K562 (cell line): Measurements from ENCODE around the gene ULK3. TPM values are rescaled to one million over a fixed set of nuclear protein-coding genes. Genes with fewer than 3 reads are reported as not detected.

ENCODE experiments used
- ATAC-seq: fragments of 200-7000 bp; cut with Tn5 transposase; 3 replicates; pipeline ENCODE4 v1.9.1; 2020; ENCODE audit warnings: moderate library complexity
- BruUV-seq: library from RNA; stranded (reverse); fragments of 400-500 nt; replicated peaks from 2 replicates; lab custom pipeline; 2021; lab: Mats Ljungman, UMichigan
- CTCF ChIA-PET: fragments of 300-600 bp; formaldehyde crosslinking; extraction: SDS; loops from one replicate; lab custom pipeline; 2021; ENCODE audit warnings: low intra/inter-chr PET ratio; lab: Yijun Ruan, JAX
- POLR2A ChIA-PET: fragments of 300-600, 350-650 bp; sonication (Branson Sonifier 250); formaldehyde crosslinking; extraction: SDS; loops from one replicate; lab custom pipeline; 2021; ENCODE audit warnings: antibody characterized with exemption, inconsistent platforms; lab: Yijun Ruan, JAX
- DNase-seq, 4 experiments: peaks; one replicate each; pipeline versions ENCODE4 v3.0.0 to v3.0.0-alpha.2; 2011 to 2018; ENCODE audit warnings: low spot score in 3 of 4, mixed read lengths in 3 of 4; ENCODE audit errors: extremely low read depth in 1 of 4
- FAIRE-seq: peaks from 2 replicates; lab custom pipeline; 2011; peaks lifted over from hg19 to GRCh38; lab: Jason Lieb, UNC
- H2AFZ ChIP-seq: 2 replicates; pipeline ENCODE4 v1.6.0; 2011; ENCODE audit warnings: low read depth, low read length, control low read depth, inconsistent platforms
- H3K27ac ChIP-seq: fragments of 200-600 bp; 3 replicates; pipeline ENCODE4 v1.8.0; 2011; ENCODE audit warnings: low read depth, mild to moderate bottlenecking, control low read depth, inconsistent platforms, low read length, moderate library complexity, mixed read lengths; ENCODE audit errors: extremely low read depth
- H3K27me3 ChIP-seq, 2 experiments: fragments of 300-600 bp in 1 of 2; 2 replicates in 1 of 2; 3 replicates in 1 of 2; pipeline versions ENCODE4 v1.6.0 to v1.8.0; 2011; ENCODE audit warnings: inconsistent platforms in 2 of 2, low read length in 2 of 2, mild to moderate bottlenecking in 1 of 2, mixed read lengths in 1 of 2, moderate library complexity in 1 of 2; ENCODE audit not compliant: control insufficient read depth in 2 of 2, insufficient read depth in 2 of 2
- H3K36me3 ChIP-seq: fragments of 300-600 bp; 3 replicates; pipeline ENCODE4 v1.8.0; 2011; ENCODE audit warnings: mild to moderate bottlenecking, low read length, inconsistent platforms; ENCODE audit not compliant: control insufficient read depth, insufficient read depth
- H3K4me1 ChIP-seq, 2 experiments: fragments of 200-600 bp in 1 of 2; replicated peaks in 1 of 2; 2 replicates in 1 of 2; 3 replicates in 1 of 2; pipeline versions ENCODE4 v1.5.1 to v1.8.0; 2011; ENCODE audit warnings: inconsistent platforms in 2 of 2, low read length in 2 of 2, mild to moderate bottlenecking in 1 of 2, mixed read lengths in 1 of 2, moderate library complexity in 1 of 2; ENCODE audit not compliant: control insufficient read depth in 2 of 2, insufficient read depth in 2 of 2
- H3K4me2 ChIP-seq: 2 replicates; pipeline ENCODE4 v1.6.1; 2011; ENCODE audit warnings: low read length, control low read depth, inconsistent platforms, mixed read lengths; ENCODE audit not compliant: insufficient read depth
- H3K4me3 ChIP-seq: fragments of 200-600 bp; sonication (generic), shearing (Covaris generic); 2 replicates; pipeline ENCODE4 v1.5.1; 2016; ENCODE audit warnings: control low read depth, inconsistent platforms
- H3K79me2 ChIP-seq: fragments of 200-600 bp; 3 replicates; pipeline ENCODE4 v1.8.0; 2011; ENCODE audit warnings: low read length, inconsistent platforms; ENCODE audit not compliant: control insufficient read depth, insufficient read depth
- H3K9ac ChIP-seq, 2 experiments: 2 replicates each; pipeline versions ENCODE4 v1.6.0 to v1.6.1; 2011; ENCODE audit warnings: low read depth in 2 of 2, low read length in 2 of 2, control low read depth in 1 of 2, inconsistent platforms in 1 of 2, mild to moderate bottlenecking in 1 of 2, mixed read lengths in 1 of 2; ENCODE audit not compliant: insufficient read depth in 1 of 2
- H3K9me1 ChIP-seq: one replicate; pipeline ENCODE4 v1.6.0; 2011; ENCODE audit warnings: inconsistent platforms, mild to moderate bottlenecking, low read length, moderate library complexity; ENCODE audit not compliant: control insufficient read depth, insufficient read depth
- H3K9me3 ChIP-seq: replicated peaks from 2 replicates; pipeline ENCODE4 v1.5.1; 2011; ENCODE audit warnings: low read depth, low read length, inconsistent platforms; ENCODE audit not compliant: control insufficient read depth, insufficient read depth
- H4K20me1 ChIP-seq: replicated peaks from 2 replicates; pipeline ENCODE4 v1.6.1; 2011; ENCODE audit warnings: low read length, inconsistent platforms, mixed read lengths; ENCODE audit not compliant: control insufficient read depth, insufficient read depth
- ATF3 ChIP-seq, 2 experiments: fragments of 450-650 bp in 1 of 2; sonication (generic) in 1 of 2; formaldehyde crosslinking in 1 of 2; IDR thresholded peaks in 1 of 2; conservative IDR thresholded peaks in 1 of 2; 2 replicates each; pipeline versions ENCODE4 v1.6.1 to v1.8.1; 2016 to 2023; ENCODE audit warnings: mild to moderate bottlenecking in 2 of 2, moderate library complexity in 2 of 2, inconsistent platforms in 1 of 2, missing genetic modification reagents in 1 of 2
- CXXC5 ChIP-seq: fragments of 250-450 bp; sonication (Bioruptor Pico); IDR thresholded peaks from 2 replicates; pipeline ENCODE4 v1.8.0; 2022; ENCODE audit warnings: inconsistent platforms, mild to moderate bottlenecking, moderate library complexity
- FOXK1 ChIP-seq: sonication (generic); formaldehyde crosslinking; IDR thresholded peaks from 2 replicates; pipeline ENCODE4 v1.8.0; 2022; ENCODE audit warnings: missing genetic modification reagents, mild to moderate bottlenecking, borderline replicate concordance
- FOXP1 ChIP-seq: sonication (generic); formaldehyde crosslinking; IDR thresholded peaks from 2 replicates; pipeline ENCODE4 v1.8.0; 2022; ENCODE audit warnings: mild to moderate bottlenecking, missing genetic modification reagents
- GTF2E2 ChIP-seq: fragments of 200-800 bp; sonication (Bioruptor generic); IDR thresholded peaks from 2 replicates; pipeline ENCODE4 v1.6.1; 2016; ENCODE audit warnings: missing genetic modification characterization, missing compliant biosample characterization
- JUN ChIP-seq, 2 experiments: sonication (generic) in 1 of 2; formaldehyde crosslinking in 1 of 2; IDR thresholded peaks; 2 replicates each; pipeline versions ENCODE4 v1.6.1 to v1.8.0; 2012 to 2022; ENCODE audit warnings: borderline replicate concordance in 2 of 2, mild to moderate bottlenecking in 2 of 2, improper control_type of control experiment in 1 of 2, low read depth in 1 of 2, low read length in 1 of 2, missing genetic modification reagents in 1 of 2
- NKRF ChIP-seq: fragments of 450-650 bp; IDR thresholded peaks from 2 replicates; pipeline ENCODE4 v1.6.1; 2016; ENCODE audit warnings: borderline replicate concordance
- ZBTB9 ChIP-seq: fragments of 450-650 bp; formaldehyde crosslinking; IDR thresholded peaks from 2 replicates; pipeline ENCODE4 v1.4.0; 2020; ENCODE audit warnings: mild to moderate bottlenecking, moderate library complexity
- WGBS: fragments of 100-300 bp; shearing (Covaris generic); methylation state at CpG from one replicate; pipeline ENCODE4 v1.1.6; 2016; ENCODE audit warnings: low coverage, mixed read lengths; ENCODE audit not compliant: insufficient coverage; ENCODE audit errors: missing lambda C conversion rate; 5-methylcytosine and 5-hydroxymethylcytosine counted together
- in situ Hi-C: fragments of 300-500 bp; cut with MboI; formaldehyde crosslinking; loops from 4 replicates; pipeline ENCODE4 v1.15.0; 2018; ENCODE audit warnings: inconsistent platforms, mixed read lengths
- intact Hi-C: fragments of 100-400 bp; cut with micrococcal nuclease; formaldehyde crosslinking; loops from 2 replicates; pipeline ENCODE4 v1.14.2; 2022
- polyA plus RNA-seq, 8 experiments: library from polyadenylated mRNA; depleted of rRNA in 4 of 8; stranded (reverse) in 5 of 8; unstranded in 3 of 8; fragments of >200 nt; fragmentation: Nextera tagmentation in 2 of 8; fragmentation: Illumina TruSeq in 1 of 8; extraction: Ambion mirVana in 2 of 8; extraction: Trizol in 1 of 8; gene quantifications; 2 replicates each; pipeline versions ENCODE4 v1.2.1 to v1.2.3, GENCODE V29; 2011 to 2014; ENCODE audit warnings: inconsistent platforms in 1 of 8, missing spikeins in 1 of 8
- total RNA-seq, 7 experiments: library from RNA; depleted of rRNA in 6 of 7; stranded (reverse); fragments of >200 nt in 6 of 7; fragmentation: Illumina TruSeq in 2 of 7; extraction: Trizol in 2 of 7; gene quantifications; 2 replicates each; pipeline versions ENCODE4 v1.2.1 to v1.2.3, GENCODE V29; 2011 to 2021; ENCODE audit warnings: low replicate concordance in 1 of 7
- TF ChIP-seq, protein P1 (sequence below): sonication (generic); formaldehyde crosslinking; IDR thresholded peaks from 2 replicates; pipeline ENCODE4 v1.8.0; 2022; ENCODE audit warnings: mild to moderate bottlenecking, missing genetic modification reagents

Gene ULK3
- total and polyA plus RNA-seq, 9 of the 15 experiments (the other 6 are each of a cell fraction or from before 2014, with no cell fraction given), result 0.68 to 68.0 (median 34.9) TPM

DNA sequence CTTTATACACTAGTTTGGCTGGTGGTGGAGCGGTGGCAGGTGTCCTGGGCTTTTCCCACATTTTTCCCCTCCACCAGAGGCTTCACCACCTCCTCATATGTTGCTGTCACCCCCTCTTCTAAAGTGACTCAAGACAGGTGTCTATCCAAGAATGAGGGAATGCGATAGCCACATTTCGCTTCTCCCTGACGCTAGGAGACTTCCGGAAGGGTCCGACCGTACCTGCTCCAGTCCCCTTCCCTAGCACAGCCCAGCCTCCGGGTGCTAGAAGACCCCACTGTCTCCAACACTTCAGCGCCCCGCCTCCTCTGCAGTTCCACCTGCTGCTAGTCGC is 29.7 kb upstream of the ULK3 start:
- CTCF ChIA-PET, result no interaction called here
- DNase-seq (no peak), ATAC-seq (no peak), FAIRE-seq (no peak)
- POLR2A ChIA-PET, result interaction anchor here (1.5 kb wide), 1 partner anchor 10 kb away, joined by 5 read pairs; no protein-coding TSS in a partner anchor
- H2AFZ ChIP-seq, result peak overlapping the region; percentile 98
- 0 out of 2 replicates have a peak, but pooled peaks have one; percentile 10 for TF ChIP-seq GTF2E2
- no peak for TF ChIP-seq CXXC5 (CRISPR knock-in tag)
- TF ChIP-seq FOXP1, result 0 out of 2 replicates have a peak, but pooled peaks have one; percentile 17
- TF ChIP-seq FOXK1, result no peak
- no peak for TF ChIP-seq ATF3 (IDR thresholded peaks at IDR 0.05)
- 0 out of 2 replicates have a peak, but pooled peaks have one; percentile 4 for TF ChIP-seq ATF3 (CRISPR knock-in tag; conservative IDR thresholded peaks at IDR 0.05)
- TF ChIP-seq ZBTB9 (CRISPR knock-in tag), result 0 out of 2 replicates have a peak, but pooled peaks have one; percentile 14
- TF ChIP-seq JUN (IDR thresholded peaks at IDR 0.05; ENCODE audit: borderline replicate concordance, low read depth, low read length), result no peak
- TF ChIP-seq JUN (CRISPR knock-in tag; IDR thresholded peaks at IDR 0.05; ENCODE audit: borderline replicate concordance), result 0 out of 2 replicates have a peak, but pooled peaks have one; percentile 32
- no peak for TF ChIP-seq NKRF
- TF ChIP-seq, protein P1, sequence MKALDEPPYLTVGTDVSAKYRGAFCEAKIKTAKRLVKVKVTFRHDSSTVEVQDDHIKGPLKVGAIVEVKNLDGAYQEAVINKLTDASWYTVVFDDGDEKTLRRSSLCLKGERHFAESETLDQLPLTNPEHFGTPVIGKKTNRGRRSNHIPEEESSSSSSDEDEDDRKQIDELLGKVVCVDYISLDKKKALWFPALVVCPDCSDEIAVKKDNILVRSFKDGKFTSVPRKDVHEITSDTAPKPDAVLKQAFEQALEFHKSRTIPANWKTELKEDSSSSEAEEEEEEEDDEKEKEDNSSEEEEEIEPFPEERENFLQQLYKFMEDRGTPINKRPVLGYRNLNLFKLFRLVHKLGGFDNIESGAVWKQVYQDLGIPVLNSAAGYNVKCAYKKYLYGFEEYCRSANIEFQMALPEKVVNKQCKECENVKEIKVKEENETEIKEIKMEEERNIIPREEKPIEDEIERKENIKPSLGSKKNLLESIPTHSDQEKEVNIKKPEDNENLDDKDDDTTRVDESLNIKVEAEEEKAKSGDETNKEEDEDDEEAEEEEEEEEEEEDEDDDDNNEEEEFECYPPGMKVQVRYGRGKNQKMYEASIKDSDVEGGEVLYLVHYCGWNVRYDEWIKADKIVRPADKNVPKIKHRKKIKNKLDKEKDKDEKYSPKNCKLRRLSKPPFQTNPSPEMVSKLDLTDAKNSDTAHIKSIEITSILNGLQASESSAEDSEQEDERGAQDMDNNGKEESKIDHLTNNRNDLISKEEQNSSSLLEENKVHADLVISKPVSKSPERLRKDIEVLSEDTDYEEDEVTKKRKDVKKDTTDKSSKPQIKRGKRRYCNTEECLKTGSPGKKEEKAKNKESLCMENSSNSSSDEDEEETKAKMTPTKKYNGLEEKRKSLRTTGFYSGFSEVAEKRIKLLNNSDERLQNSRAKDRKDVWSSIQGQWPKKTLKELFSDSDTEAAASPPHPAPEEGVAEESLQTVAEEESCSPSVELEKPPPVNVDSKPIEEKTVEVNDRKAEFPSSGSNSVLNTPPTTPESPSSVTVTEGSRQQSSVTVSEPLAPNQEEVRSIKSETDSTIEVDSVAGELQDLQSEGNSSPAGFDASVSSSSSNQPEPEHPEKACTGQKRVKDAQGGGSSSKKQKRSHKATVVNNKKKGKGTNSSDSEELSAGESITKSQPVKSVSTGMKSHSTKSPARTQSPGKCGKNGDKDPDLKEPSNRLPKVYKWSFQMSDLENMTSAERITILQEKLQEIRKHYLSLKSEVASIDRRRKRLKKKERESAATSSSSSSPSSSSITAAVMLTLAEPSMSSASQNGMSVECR (CRISPR knock-in tag), result 0 out of 2 replicates have a peak, but pooled peaks have one; percentile 11
- H3K36me3 ChIP-seq, result peaks cover 29% of the 10 kb centered on the region
- intact Hi-C loops (no loop called here), in situ Hi-C loops (no loop called here)
- no peaks in the 10 kb centered on the region; the same call in 1 of the 2 replicates for H3K9me3 ChIP-seq
- no peaks in the 10 kb centered on the region for H3K9me1 ChIP-seq
- H3K79me2 ChIP-seq, result peaks cover 51% of the 10 kb centered on the region
- TSS peak; percentile 61 for BruUV-seq
- peaks cover 10% of the 10 kb centered on the region; the same call in 1 of the 2 replicates for H4K20me1 ChIP-seq
- H3K9ac ChIP-seq, result peak overlapping the region; percentile 93 to 99
- H3K27ac ChIP-seq, result peak overlapping the region; percentile 93
- under 1% methylated on average over 11 of the region's 11 CpGs for WGBS
- H3K4me2 ChIP-seq, result peak overlapping the region; percentile 99
- no peaks in the 10 kb centered on the region for H3K27me3 ChIP-seq
- H3K4me3 ChIP-seq, result peak overlapping the region; percentile 76
- H3K4me1 ChIP-seq, result peaks cover 19 to 22% of the 10 kb centered on the region in 2 experiments; a peak in 4 of 5 replicates
